Measurements from ENCODE around the gene SLC10A1. TPM values are rescaled to one million over a fixed set of nuclear protein-coding genes. Genes with fewer than 3 reads are reported as not detected.

The SLC10A1 gene
- polyA plus RNA-seq (2012; ENCODE audit: insufficient read depth, insufficient read length, low read depth): not detected

DNA sequence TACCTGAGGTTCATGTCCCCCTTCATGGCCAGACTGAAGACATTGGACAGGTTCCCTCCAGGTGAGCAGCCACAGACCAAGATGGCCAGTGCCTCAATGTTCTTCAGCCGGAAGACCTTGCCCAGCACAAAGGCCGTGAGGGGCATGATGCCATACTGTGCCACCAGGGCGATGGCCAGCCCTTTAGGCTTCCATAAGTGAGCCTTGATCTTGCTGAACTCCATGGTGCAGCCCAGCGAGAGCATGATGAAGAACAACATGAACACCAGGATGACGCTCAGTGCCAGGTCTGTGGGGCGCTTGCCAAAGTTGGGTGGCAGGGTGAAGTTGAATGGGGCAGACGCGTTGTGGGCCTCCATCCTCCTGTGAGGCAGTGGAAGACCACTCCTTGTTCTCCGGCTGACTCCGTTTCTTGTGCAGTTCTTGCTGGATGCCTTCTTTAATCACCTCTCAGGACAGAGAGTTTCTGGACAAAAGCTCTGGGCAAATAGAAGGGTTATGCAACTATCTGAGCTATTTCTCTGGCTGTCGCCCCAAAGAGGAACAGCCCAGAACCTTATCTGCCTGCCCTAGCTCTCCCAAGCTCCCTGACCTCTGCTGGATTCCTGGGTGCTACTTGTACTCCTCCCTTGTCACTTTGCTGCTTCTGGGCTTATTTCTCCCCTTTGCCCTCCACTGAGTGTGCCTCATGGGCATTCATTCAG is at the start of gene SLC10A1:
SLC10A1 (minus strand) TSS at position 445 of the 704 bp plus-strand sequence; CDS start at position 359, 86 bp downstream.
- Histone ChIP-seq H3K9me3 (no peaks in the 10 kb centered on the region), H3K36me3 (no peaks in the 10 kb centered on the region), H3K27me3 (no peaks in the 10 kb centered on the region; the same call in none of the 2 replicates), H3K4me3 (ENCODE audit: low read depth, low read length) (no peak within 1 kb of the TSS), H3K4me1 (no peaks in the 10 kb centered on the region)
- TF ChIP-seq, protein P1, sequence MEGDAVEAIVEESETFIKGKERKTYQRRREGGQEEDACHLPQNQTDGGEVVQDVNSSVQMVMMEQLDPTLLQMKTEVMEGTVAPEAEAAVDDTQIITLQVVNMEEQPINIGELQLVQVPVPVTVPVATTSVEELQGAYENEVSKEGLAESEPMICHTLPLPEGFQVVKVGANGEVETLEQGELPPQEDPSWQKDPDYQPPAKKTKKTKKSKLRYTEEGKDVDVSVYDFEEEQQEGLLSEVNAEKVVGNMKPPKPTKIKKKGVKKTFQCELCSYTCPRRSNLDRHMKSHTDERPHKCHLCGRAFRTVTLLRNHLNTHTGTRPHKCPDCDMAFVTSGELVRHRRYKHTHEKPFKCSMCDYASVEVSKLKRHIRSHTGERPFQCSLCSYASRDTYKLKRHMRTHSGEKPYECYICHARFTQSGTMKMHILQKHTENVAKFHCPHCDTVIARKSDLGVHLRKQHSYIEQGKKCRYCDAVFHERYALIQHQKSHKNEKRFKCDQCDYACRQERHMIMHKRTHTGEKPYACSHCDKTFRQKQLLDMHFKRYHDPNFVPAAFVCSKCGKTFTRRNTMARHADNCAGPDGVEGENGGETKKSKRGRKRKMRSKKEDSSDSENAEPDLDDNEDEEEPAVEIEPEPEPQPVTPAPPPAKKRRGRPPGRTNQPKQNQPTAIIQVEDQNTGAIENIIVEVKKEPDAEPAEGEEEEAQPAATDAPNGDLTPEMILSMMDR (IDR thresholded peaks at IDR 0.05; ENCODE audit: low read depth, low read length): no peak
- DNase-seq: no peak

DNA sequence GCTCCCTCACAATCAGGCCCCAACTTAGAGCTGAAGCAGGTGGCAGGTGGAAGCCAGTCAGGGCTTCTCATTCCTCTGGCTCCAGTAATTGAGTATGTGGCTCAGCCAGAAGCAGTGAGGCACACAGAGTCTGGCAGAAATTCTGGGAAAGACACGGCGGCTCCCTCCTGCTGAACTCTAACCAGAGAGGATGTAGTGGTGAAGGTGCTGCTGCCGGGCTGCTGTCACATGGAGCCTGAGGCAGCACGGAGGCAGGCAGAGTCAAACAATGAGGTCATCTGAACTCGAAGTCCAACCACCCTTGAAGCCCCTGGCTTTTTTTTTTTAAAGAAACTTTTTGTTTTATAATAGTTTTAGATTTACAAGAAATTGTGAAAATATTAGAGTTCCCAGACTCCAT is 48.7 kb upstream of the SLC10A1 start:
- no peak for DNase-seq
- Histone ChIP-seq H3K4me1 (no peaks in the 10 kb centered on the region), H3K9me3 (no peaks in the 10 kb centered on the region), H3K4me3 (ENCODE audit: low read depth, low read length) (no peak overlapping the region), H3K27me3 (peaks cover 16% of the 10 kb centered on the region), H3K36me3 (no peaks in the 10 kb centered on the region)
- TF ChIP-seq, protein P1 (IDR thresholded peaks at IDR 0.05; ENCODE audit: low read depth, low read length): no peak

DNA sequence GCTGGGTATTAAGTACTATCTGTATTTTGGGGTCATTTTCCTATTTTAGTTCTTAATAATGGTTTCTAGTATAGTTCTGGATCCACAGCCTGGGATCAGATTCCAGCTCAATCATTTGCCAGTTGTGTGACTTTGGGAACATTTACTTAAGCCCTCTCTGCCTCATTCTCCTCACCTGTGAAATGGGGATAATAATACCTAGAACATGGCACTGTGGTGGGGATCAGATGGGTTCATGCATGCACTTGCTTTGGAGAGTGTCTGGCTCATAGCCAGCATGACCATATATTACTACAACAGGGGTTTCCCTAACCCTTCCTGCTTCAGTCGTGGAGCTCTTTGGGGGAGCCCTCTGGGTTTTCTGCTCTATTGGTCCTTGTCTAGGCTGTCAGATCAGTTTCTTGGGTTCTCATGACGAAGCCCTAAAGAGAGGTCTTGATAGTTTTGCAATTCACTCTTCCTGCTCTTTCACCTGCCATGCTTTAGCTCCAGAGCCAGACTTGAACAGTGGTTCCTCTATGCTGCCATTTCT is 48.1 kb upstream of the SLC10A1 start:
- TF ChIP-seq, protein P1 (IDR thresholded peaks at IDR 0.05; ENCODE audit: low read depth, low read length): no peak
- no peaks in the 10 kb centered on the region for H3K9me3 ChIP-seq
- no peaks in the 10 kb centered on the region for H3K4me1 ChIP-seq
- H3K4me3 ChIP-seq (ENCODE audit: low read depth, low read length): no peak overlapping the region
- no peaks in the 10 kb centered on the region for H3K36me3 ChIP-seq
- peaks cover 19% of the 10 kb centered on the region for H3K27me3 ChIP-seq
- no peak for DNase-seq

DNA sequence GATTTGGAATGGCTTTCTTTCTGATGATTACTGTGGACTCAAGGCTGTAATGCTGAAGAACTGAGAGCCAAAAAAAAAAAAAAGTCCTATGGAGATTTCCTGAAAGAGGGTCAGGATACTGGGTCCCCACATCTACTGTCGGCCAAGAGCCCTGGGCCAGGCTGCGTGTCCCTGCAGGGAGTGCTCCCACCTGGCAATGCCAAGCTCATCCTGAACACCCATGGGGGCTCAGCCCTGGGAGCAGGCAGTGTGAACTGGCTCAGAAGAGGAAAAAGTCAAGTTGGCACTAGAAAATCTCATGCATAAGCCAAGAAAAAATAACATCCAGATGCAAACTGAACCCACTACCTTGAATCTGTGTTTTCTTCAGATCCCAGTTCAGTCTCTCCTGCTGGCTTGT is 47.1 kb upstream of the SLC10A1 start:
- no peaks in the 10 kb centered on the region for H3K36me3 ChIP-seq
- DNase-seq: no peak
- H3K4me3 ChIP-seq (ENCODE audit: low read depth, low read length): no peak overlapping the region
- H3K9me3 ChIP-seq: no peaks in the 10 kb centered on the region
- TF ChIP-seq, protein P1 (IDR thresholded peaks at IDR 0.05; ENCODE audit: low read depth, low read length): no peak
- peaks cover 19% of the 10 kb centered on the region for H3K27me3 ChIP-seq
- H3K4me1 ChIP-seq: no peaks in the 10 kb centered on the region

DNA sequence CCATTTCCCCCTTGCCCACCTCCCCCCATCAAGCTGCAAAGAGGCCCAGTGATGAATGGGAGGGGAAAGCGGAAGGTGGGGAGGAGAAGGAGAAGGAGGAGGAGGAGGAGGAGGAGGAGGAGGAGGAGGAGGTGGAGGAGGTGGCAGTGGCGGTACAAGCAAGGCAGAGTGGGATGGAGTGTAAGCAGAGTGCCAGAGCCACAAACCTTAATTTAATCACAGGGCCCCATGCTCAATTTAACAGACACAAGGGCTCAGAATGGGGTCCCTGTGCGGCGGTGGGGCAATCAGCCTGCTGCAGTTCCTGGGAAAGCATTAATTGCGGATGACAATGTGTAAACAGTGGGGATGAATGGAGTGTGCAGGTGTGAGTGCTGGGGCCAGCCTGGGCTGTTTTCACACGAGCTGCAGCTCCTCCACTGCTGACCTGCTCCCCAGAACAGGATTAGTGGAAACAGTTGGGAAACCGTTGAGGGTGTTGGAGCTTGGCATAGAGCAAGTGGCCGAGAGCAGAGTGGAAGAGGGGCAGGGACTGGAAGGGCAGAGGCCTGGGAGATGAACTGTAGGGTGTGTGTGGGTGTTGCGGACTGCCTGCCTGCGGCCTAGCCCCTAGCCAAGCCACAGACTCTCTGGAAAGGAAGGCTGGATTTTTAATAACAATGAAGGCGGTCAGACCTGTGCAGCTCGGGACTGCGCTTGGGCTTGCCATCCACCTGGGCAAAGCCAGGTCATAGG is 45.8 kb upstream of the SLC10A1 start:
- no peak for DNase-seq
- H3K9me3 ChIP-seq: no peaks in the 10 kb centered on the region
- H3K4me1 ChIP-seq: no peaks in the 10 kb centered on the region
- H3K36me3 ChIP-seq: no peaks in the 10 kb centered on the region
- H3K27me3 ChIP-seq: peaks cover 19% of the 10 kb centered on the region
- no peak overlapping the region for H3K4me3 ChIP-seq (ENCODE audit: low read depth, low read length)
- TF ChIP-seq, protein P1 (IDR thresholded peaks at IDR 0.05; ENCODE audit: low read depth, low read length): no peak
